Fibroblast of peridontal ligament (primary cell): Measurements from ENCODE around the gene POLR1D.
A peak's percentile ranks its signal among the peaks of the same experiment; 100 is the strongest.

Source experiments
- DNase-seq: peaks from one replicate; pipeline ENCODE4 v3.0.0-alpha.2; 2010; ENCODE audit errors: extremely low read depth

Gene POLR1D

DNA sequence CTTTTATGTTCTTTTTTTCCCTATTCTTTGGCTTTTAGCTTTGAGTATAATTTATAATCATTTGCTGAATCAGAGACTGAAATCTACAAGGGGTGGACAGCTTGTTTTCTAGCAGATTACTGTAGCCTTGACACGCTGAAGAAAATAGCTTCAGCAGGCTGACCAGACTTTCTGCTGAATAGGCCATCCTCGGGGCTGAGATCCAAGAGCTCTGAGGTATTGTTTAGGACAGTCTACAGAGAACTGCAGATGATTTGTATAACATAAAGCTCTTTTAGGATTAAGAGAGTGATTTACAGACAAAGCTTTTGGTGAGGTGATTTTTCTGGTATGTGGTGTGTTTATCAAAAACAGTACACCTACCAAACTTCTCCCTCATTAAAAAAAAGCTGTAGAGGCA is 16.8 kb downstream of the POLR1D start:
- DNase-seq, result peak; percentile 39

DNA sequence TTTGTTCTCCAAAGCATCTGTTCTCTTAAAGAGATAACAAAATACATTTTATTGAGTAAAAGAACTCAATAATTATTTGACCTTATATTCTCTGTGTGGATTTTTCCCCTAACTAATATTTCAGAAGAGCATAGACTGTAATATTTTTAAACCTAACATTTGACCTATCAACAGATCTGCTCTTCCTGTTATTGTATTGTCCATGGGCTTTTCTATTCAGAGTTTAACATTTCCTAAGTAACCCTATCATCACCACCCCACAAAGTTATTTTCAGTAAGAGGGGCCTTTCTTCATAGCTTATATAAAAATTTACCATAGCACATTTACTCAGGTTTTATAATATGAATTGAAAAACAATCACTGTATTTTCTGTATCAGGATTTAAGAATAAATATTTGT is 17.5 kb downstream of the POLR1D start:
- DNase-seq, result no peak

- no peak for DNase-seq
Measured at GRCh38 chr13:27641711-27642502, 20.2 kb downstream of the POLR1D start.

DNA sequence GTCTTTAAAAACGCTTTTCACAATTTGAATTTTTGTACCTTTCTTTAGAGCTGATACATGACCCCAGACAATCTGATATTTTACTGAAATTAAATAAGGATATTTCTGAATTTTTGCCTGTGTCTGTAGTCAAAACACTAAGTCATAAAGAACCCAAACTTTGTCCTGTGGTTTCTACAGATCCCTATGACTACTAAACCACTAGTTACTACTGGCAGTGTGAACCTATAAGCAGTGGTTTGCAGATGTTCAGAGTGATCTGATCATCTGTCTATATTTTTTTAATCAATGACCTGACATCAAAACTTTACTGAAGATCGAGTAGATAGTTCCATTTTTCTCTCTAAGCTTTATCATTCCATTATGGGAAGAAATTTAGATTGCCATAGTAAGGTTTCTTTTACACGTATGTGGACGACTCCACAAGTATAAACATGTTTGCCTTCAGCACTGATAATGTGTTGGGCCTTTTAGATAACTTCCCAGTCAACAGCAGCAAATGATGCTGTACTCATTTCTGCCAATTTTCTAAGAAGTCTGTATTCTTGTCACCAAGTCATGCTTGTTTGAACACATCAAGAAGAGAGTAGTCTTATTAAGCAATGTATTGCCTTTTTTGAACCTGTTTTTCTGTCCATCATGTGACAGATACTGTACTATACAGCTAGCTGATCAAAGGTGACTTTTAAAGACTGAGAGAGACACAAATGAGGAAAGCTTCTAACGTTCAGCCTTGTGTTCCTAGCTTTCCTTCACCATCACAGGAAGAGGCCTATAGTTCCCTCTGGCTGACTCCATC is 21.8 kb downstream of the POLR1D start:
- DNase-seq, result peak; percentile 15

DNA sequence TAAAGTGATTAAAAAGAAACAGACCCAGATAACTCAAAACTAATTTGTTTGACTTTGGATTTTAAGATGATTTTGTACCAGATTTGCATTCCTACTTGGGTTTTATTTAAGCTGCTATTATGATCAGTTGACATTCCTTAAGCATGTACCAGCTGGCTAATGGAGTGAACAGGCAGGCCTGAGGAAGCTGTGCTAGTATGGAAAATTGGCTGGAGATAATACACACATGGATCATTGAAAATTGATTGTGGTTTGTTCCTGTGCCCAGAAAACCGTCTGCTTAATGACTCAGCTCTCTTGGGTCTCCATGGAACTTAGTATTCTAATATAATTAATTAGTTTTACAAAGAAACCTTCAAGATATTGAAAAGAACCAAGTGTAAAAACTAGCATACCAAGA is 22.6 kb downstream of the POLR1D start:
- DNase-seq, result peak; percentile 93

DNA sequence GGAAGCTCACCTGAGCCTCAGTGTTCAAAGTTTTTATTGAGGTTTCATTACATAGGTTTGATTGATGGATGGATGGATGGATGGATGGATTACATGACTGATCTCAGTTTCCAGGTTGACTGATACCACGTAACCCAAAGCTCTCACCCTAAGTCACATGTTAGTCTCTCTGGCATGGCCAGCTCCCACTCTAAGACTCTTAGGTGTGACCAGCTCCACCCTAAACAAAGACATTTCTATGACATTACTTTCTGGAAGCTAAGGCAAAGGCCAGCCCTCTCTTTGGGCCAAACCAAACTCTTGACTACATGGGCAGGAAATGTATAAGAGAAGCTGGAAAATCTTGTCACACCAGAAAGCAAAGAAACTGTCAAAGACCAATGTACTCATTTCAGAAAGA is 28.6 kb downstream of the POLR1D start:
- no peak for DNase-seq

DNA sequence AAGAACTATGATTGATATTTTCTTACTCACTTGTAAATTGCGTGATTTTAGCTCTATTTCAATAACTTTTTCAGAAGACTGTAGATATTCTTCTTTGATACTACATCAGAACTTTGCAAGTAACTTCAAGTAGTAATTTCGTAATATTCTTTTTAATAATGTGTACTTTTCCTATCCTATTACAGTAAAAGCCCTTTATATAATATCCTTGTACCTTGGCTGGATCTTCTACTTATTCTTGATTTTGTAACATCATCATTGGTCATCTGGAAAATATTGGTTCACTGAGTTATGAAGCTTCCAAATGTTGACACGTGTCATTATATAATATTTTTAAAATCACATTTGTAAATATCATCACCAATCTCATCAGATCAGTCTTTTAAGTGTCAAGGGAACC is 32.4 kb downstream of the POLR1D start:
- DNase-seq, result no peak

DNA sequence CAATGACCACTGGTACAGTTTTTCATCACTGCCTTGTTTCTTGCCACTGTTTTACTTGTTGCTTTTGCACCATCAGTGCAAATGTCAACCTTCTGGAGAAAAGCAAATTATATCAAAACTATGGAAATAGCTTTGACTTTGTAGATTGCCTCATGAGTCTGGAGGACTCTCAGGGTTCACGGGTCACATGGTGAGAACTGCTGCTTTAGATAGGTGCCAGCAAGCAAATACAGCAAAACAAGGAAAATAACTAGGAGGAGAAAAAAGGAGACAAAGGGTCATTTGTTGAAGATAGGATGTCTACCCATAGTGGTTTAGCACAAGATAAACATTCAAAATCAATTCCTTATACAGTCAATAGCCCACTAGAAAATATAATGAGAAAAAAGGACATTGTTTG is 33.1 kb downstream of the POLR1D start:
- DNase-seq, result no peak

DNA sequence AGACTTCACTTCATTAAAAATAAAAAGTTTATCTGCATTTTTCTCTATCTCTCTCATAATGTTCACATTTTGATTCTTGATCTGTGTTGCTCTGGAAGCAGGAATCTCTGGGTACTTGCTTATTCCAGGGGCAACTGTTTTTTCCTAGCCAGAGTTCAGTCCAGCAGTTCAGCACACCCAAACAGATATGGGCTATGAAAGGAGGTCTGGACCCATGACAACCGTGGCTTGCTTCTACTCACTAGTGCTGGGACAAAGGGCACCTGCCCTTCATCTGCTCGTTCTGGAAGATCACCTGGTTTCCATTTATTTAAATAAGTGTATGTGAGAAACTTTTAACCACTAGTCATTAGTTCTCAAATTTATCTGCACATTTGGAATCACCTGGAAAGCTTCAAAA is 36.0 kb downstream of the POLR1D start:
- no peak for DNase-seq

DNA sequence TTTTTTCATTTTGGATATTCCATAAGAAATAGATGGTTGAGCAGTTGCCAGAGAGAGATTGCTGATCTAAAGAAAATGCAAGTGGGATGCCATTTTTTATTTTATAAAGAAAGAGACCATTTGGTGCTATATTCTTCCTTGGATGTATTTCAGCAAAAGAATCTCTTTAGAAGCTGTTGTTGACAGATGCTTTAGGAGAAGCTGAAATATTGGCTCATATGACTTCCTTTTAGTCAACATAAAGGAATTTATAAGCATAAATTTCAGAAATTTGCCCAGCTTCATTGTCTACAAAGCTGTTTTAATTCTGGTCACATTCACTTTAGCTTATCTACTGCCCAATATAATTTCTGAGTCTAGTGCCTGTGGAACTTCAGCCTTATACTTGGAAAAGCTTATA is 36.9 kb downstream of the POLR1D start:
- peak; percentile 47 for DNase-seq

GRCh38 chr13:27659145-27659865 is 37.6 kb downstream of the POLR1D start:
- DNase-seq, result no peak

GRCh38 chr13:27660511-27660910 is 38.8 kb downstream of the POLR1D start:
- DNase-seq, result no peak

- no peak for DNase-seq
Measured at GRCh38 chr13:27661017-27661416, 39.3 kb downstream of the POLR1D start.

GRCh38 chr13:27662738-27663470 is 41.2 kb downstream of the POLR1D start:
- DNase-seq, result no peak

DNA sequence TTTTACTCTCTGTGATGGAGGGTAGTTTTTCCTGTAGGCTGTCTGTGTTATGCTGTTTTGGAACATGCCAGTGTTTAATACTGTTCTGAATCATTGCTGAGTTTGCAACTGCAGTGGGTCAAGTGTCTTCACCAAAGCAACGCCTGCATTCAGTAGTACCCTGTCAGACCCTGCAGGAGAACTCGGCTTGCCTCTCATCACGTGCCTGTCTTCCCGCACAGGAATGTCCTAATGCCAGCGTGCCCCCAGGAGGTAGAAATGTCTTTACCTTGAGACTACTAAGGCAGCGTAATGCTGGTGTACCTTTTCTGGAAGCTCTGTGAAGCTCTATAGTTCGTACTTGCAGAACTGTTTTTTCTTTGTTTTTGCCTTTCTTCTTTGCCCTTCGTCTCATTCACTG is 42.3 kb downstream of the POLR1D start:
- DNase-seq, result no peak

DNA sequence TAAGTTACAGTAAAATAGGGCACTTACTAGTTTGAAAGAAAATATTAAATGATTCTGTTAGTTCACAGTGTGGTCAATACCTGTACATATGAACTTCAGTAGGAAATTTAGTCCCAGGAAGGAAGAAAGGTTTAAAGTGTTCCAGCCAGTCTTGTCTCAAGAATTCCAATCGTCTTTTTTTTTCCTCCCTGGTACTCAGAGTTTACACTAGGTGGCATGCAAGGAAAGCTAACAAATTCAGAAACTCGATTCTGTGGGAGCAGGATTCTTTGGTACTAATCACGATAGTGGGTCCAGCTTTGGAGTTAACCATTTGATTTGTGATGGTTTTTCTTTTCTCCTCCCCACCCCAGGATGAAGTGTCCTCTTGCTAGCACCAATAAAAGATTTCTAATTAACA is 43.6 kb downstream of the POLR1D start:
- peak; percentile 18 for DNase-seq

DNA sequence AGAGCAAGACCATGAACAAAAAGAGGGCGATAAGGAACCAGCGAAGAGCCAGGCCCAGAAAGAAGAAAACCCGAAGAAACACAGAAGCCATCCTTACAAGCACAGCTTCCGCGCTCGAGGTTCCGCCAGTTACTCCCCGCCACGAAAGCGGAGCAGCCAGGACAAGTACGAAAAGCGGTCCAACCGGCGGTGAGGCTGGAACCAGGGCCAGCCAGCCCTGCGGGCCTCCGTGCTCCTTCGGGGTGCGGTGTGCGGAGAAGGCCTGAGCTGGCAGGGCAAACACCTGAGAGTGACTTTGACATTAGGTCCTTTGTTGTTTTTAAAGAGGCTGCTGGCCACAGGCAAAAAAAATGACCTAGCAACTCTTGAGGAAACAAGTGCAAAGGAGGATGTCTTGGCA is 44.1 kb downstream of the POLR1D start:
- no peak for DNase-seq

DNA sequence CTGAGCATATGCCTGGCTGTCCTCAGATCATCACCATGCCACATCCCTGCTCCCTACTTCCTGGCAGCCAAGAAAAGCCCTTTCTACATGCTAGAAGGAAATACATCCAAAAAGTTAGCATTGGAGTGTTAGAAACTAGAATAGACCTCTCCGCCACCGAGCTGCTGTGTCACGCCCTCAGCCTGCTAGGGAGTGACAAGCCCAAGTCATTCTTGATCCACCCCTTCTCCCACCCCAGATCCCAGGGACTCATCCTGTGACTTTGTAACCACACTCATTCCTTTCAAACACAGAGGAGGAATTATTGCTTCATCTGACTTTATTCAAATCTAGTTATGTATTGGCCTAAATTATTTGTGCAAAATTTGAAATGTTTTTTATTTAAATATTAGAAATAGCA is 45.3 kb downstream of the POLR1D start:
- DNase-seq, result no peak

DNA sequence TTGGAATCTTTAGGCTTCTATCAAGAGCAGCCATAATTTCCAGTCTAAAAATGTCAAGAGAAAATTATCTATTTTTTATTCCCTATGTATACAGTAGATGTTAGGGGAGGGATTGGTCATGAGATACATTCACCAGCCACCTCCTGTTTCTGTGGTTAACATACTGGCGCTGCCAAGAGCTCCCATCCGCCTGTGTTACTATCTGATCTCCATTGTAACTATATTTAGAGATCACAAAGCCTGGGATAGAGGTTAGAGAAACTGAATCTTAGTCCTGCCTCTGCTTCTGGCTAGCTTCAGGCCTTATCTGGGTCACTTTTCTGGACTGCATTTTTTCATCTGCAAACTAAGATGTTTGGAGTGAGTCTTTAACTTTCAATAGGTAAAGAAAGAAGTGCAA is 46.3 kb downstream of the POLR1D start:
- peak; percentile 4 for DNase-seq

GRCh38 chr13:27670861-27671260 is 49.2 kb downstream of the POLR1D start:
- no peak for DNase-seq

- no peak for DNase-seq
Measured at GRCh38 chr13:27672025-27672424, 50.3 kb downstream of the POLR1D start.
